Cardiac muscle cell (in vitro differentiated cells and primary cell): Measurements from ENCODE around the gene INKA2. TPM values are rescaled to one million over a fixed set of nuclear protein-coding genes. Genes with fewer than 3 reads are reported as not detected.
"Not testable (repeated sequence)": the region's sequence is repeated elsewhere in the genome, so short reads cannot be mapped to it uniquely, and the experiment has no call there.

ENCODE experiments used
- DNase-seq, 2 donors: peaks; one replicate each; pipeline versions ENCODE4 v3.0.0 to v3.0.0-alpha.2; 2010 to 2017; ENCODE audit warnings: low read depth in 1 of 2, low spot score in 1 of 2
- H3K27ac ChIP-seq: fragments of 200-600 bp; sonication (generic); 2 replicates; pipeline ENCODE4 v1.5.1; 2016
- H3K27me3 ChIP-seq: fragments of 200-600 bp; sonication (generic); 2 replicates; pipeline ENCODE4 v1.6.0; 2016; ENCODE audit warnings: control low read depth
- H3K36me3 ChIP-seq: fragments of 200-600 bp; sonication (generic); 2 replicates; pipeline ENCODE4 v1.5.1; 2016; ENCODE audit warnings: control low read depth
- H3K4me1 ChIP-seq: fragments of 200-600 bp; sonication (generic); 2 replicates; pipeline ENCODE4 v1.8.1; 2017; ENCODE audit warnings: low read depth, mild to moderate bottlenecking, mixed run types
- H3K4me3 ChIP-seq: fragments of 200-600 bp; sonication (generic); 2 replicates; pipeline ENCODE4 v1.5.1; 2016; ENCODE audit warnings: mild to moderate bottlenecking
- H3K9me3 ChIP-seq: fragments of 200-600 bp; sonication (generic); 2 replicates; pipeline ENCODE4 v1.5.1; 2017; ENCODE audit warnings: low read depth, mild to moderate bottlenecking, control low read depth
- polyA plus RNA-seq: library from polyadenylated mRNA; unstranded; fragments of >200 nt; fragmentation: Nextera tagmentation; extraction: Ambion mirVana; gene quantifications from 2 replicates; pipeline ENCODE4 v1.2.1, GENCODE V29; 2016
- total RNA-seq: library from RNA; depleted of rRNA; stranded (reverse); fragments of >200 nt; gene quantifications from 2 replicates; pipeline ENCODE4 v1.2.3, GENCODE V29; 2016
- TF ChIP-seq, protein P1 (sequence below): IDR thresholded peaks from 2 replicates; pipeline ENCODE4 v1.5.1; 2012; ENCODE audit warnings: low read depth, mild to moderate bottlenecking, low read length

INKA2 gene
- total and polyA plus RNA-seq, 2 experiments from 2014 or later, result 7.2 to 7.5 TPM

DNA sequence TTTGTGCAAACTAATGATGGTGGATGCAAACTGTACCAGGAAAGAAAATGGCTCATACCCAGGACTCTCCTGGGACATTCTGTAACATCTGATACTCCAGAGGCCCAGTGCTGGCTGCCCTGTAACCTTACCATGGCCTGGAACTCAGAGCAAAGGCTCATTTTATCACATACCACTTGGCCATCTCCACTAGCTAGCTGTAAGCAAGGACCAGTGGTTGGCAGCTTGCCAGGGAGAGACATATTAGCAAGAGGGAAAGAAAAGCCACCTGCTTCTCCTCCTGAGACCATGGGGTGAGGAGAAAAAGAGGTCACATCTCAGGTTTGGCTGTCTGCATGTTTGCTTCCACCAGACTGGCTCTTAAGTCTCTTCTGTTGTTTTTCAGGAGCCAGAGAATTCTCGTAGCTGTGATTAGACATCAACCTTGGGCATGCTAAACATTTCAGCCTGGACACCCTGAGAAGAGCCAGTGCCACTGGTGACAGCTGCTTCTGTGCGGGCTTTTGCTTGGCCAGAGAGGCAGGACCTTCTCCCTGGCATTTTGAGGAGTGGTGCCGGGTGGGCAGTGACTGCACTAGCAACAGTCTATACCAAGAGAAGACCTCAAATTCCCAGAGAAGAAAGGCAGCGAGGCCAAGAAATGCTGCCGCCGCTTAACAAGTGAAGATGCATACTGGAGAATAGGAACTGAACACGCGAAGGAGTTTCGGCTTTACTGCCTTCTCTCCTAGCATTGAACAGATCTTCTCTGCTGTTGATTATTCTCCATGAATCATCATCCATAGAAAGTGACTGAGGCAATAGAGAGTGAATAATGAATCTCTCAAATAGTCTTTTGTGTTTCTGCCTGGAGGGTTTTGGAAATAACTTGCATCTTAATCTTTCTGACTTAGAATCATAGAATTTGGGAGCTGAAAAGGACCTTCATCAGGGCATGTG is 6.7 kb upstream of the INKA2 start:
- peaks cover 2% of the 10 kb centered on the region for H3K36me3 ChIP-seq
- H3K27ac ChIP-seq, result peak overlapping the region; percentile 100
- no peaks in the 10 kb centered on the region for H3K27me3 ChIP-seq
- TF ChIP-seq, protein P1, sequence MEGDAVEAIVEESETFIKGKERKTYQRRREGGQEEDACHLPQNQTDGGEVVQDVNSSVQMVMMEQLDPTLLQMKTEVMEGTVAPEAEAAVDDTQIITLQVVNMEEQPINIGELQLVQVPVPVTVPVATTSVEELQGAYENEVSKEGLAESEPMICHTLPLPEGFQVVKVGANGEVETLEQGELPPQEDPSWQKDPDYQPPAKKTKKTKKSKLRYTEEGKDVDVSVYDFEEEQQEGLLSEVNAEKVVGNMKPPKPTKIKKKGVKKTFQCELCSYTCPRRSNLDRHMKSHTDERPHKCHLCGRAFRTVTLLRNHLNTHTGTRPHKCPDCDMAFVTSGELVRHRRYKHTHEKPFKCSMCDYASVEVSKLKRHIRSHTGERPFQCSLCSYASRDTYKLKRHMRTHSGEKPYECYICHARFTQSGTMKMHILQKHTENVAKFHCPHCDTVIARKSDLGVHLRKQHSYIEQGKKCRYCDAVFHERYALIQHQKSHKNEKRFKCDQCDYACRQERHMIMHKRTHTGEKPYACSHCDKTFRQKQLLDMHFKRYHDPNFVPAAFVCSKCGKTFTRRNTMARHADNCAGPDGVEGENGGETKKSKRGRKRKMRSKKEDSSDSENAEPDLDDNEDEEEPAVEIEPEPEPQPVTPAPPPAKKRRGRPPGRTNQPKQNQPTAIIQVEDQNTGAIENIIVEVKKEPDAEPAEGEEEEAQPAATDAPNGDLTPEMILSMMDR, result no peak
- peaks cover 41% of the 10 kb centered on the region for H3K4me1 ChIP-seq
- no peak overlapping the region for H3K4me3 ChIP-seq
- H3K9me3 ChIP-seq, result no peaks in the 10 kb centered on the region
- peak in 1 of 2 donors; percentile 65 for DNase-seq

DNA sequence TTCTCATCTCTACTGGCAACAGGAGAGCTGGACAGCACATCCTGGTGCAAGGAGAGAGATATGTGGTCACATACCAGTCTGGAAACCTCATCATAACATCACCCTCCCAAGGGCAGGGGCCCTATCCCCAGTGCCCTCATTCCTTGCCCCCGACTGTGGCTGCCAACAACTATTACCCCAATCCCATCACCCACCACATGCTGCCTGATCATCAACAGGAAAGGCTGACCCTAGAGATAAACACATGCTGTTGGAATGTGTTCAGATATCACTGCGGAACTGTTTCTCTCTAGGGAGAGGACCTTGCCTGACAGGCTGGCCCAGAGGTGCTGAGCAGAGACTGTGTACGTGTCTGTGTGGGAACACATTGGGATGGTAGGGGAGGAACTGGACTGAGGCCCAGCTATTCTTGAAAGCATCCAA is 4.5 kb upstream of the INKA2 start:
- Histone ChIP-seq H3K27ac (peak overlapping the region; percentile 17), H3K27me3 (no peaks in the 10 kb centered on the region), H3K36me3 (no peaks in the 10 kb centered on the region), H3K9me3 (no peaks in the 10 kb centered on the region), H3K4me1 (peaks cover 21% of the 10 kb centered on the region), H3K4me3 (no peak overlapping the region)
- peak in 1 of 2 donors; percentile 68 for DNase-seq
- TF ChIP-seq, protein P1, result no peak

GRCh38 chr1:111742938-111743549 is 3.8 kb upstream of the INKA2 start:
- Histone ChIP-seq H3K9me3 (no peaks in the 10 kb centered on the region), H3K4me3 (no peak overlapping the region), H3K27me3 (no peaks in the 10 kb centered on the region), H3K27ac (peak overlapping the region; percentile 17), H3K4me1 (peaks cover 15% of the 10 kb centered on the region), H3K36me3 (no peaks in the 10 kb centered on the region)
- TF ChIP-seq, protein P1, result no peak
- no peak for DNase-seq

DNA sequence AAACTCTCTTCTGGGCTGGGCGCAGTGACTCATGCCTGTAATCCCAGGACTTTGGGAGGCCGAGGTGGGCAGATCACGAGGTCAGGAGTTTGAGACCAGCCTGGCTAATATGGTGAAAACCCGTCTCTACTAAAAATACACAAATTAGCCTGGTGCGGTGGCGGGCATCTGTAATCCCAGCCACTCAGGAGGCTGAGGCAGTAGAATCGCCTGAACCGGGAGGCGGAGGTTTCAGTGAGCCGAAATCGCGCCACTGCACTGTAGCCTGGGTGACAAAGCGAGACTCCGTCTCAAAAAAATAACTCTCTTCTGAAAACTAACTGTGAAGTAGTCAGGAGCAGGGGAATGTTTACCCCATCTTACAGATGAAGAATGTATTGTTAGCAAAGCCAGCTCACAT is 3.1 kb upstream of the INKA2 start:
- H3K36me3 ChIP-seq, H3K4me3 ChIP-seq, H3K9me3 ChIP-seq, H3K27ac ChIP-seq, H3K27me3 ChIP-seq, DNase-seq: not testable (repeated sequence)
- H3K4me1 ChIP-seq, result peaks cover 18% of the 10 kb centered on the region

- Histone ChIP-seq H3K4me1 (peaks cover 23% of the 10 kb centered on the region), H3K9me3 (no peaks in the 10 kb centered on the region), H3K36me3 (no peaks in the 10 kb centered on the region), H3K27ac (peak overlapping the region; percentile 79), H3K4me3 (peak overlapping the region; percentile 53), H3K27me3 (no peaks in the 10 kb centered on the region)
- peak; percentile 78 to 87 for DNase-seq
- TF ChIP-seq, protein P1, result peak; percentile 11
Observed at GRCh38 chr1:111739925-111740765, 950 bp upstream of the INKA2 start.
